Suprapubic skin (tissue), 4 donors: Measurements from ENCODE around the gene LMBR1. TPM values are rescaled to one million over a fixed set of nuclear protein-coding genes. Genes with fewer than 3 reads are reported as not detected.

ENCODE experiments used
- DNase-seq, 2 donors: peaks; one replicate each; pipeline ENCODE4 v3.0.0-alpha.2; 2019; ENCODE audit warnings: low spot score in 2 of 2
- H3K27ac ChIP-seq: fragments of 200-600 bp; sonication (generic); one replicate; pipeline ENCODE4 v1.5.1; 2019
- H3K27me3 ChIP-seq: fragments of 200-600 bp; sonication (generic); one replicate; pipeline ENCODE4 v1.5.1; 2019
- H3K36me3 ChIP-seq: fragments of 200-600 bp; sonication (generic); one replicate; pipeline ENCODE4 v1.5.1; 2019
- H3K4me1 ChIP-seq: fragments of 200-600 bp; sonication (generic); one replicate; pipeline ENCODE4 v1.5.1; 2019
- H3K4me3 ChIP-seq: fragments of 200-600 bp; sonication (generic); one replicate; pipeline ENCODE4 v1.5.1; 2019; ENCODE audit warnings: mild to moderate bottlenecking
- H3K9me3 ChIP-seq: fragments of 200-600 bp; sonication (generic); one replicate; pipeline ENCODE4 v1.5.1; 2019
- CTCF ChIP-seq, 2 donors: fragments of 200-600 bp in 1 of 2; fragments of 450-650 bp in 1 of 2; sonication (generic) in 1 of 2; IDR thresholded peaks; one replicate each; pipeline ENCODE4 v1.5.1; 2016 to 2019; ENCODE audit warnings: antibody characterized with exemption in 2 of 2, mild to moderate bottlenecking in 1 of 2, moderate library complexity in 1 of 2
- EP300 ChIP-seq: sonication (generic); formaldehyde crosslinking; IDR thresholded peaks from one replicate; pipeline ENCODE4 v1.6.1; 2017; ENCODE audit warnings: antibody characterized with exemption
- POLR2A ChIP-seq, 2 donors: fragments of 450-650 bp; IDR thresholded peaks; one replicate each; pipeline ENCODE4 v1.6.1; 2017; ENCODE audit warnings: antibody characterized with exemption in 2 of 2, mild to moderate bottlenecking in 2 of 2, moderate library complexity in 2 of 2
- POLR2AphosphoS5 ChIP-seq, 3 donors: sonication (generic); formaldehyde crosslinking; IDR thresholded peaks; one replicate each; pipeline ENCODE4 v1.6.1; 2017; ENCODE audit warnings: antibody characterized with exemption in 3 of 3
- WGBS: methylation state at CpG from one replicate; pipeline ENCODE4 v1.1.5; 2018; 5-methylcytosine and 5-hydroxymethylcytosine counted together
- total RNA-seq, 4 donors: library from RNA; depleted of rRNA; stranded (reverse); fragments of >200 nt; gene quantifications; one replicate each; pipeline ENCODE4 v1.1.0, GENCODE V29; 2016

LMBR1 gene
- total RNA-seq, 4 donors from 2014 or later: 48.7 to 104 (median 59.1) TPM

DNA sequence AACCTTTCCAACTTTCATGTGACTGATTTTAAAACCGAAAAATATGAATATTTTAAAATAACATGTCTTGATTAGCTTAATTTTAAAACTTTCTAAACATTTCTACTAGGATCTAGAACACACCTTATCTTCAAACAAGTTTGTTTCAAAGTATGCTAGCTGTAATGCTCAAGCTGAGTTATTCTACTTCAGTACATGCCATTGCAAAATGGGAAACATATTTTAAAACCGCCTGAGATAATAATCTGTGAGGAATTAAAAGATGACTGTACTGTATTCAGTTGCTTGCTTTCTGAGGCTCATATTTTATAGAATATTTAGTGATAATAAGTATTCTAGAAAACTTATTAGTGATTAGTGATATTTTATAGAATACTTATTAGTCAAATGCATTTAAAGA is 99.6 kb downstream of the LMBR1 start:
- DNase-seq: no peak
- Histone ChIP-seq H3K9me3 (no peaks in the 10 kb centered on the region), H3K27ac (no peak overlapping the region), H3K4me3 (no peak overlapping the region), H3K4me1 (no peaks in the 10 kb centered on the region), H3K27me3 (no peaks in the 10 kb centered on the region), H3K36me3 (peaks cover 12% of the 10 kb centered on the region)
- WGBS: 78% methylated on average over 2 of the region's 2 CpGs
- no peak for TF ChIP-seq EP300
- no peak for TF ChIP-seq POLR2A (IDR thresholded peaks at IDR 0.05)
- no peak for TF ChIP-seq CTCF (IDR thresholded peaks at IDR 0.05)
- no peak for TF ChIP-seq POLR2AphosphoS5 (IDR thresholded peaks at IDR 0.05)

DNA sequence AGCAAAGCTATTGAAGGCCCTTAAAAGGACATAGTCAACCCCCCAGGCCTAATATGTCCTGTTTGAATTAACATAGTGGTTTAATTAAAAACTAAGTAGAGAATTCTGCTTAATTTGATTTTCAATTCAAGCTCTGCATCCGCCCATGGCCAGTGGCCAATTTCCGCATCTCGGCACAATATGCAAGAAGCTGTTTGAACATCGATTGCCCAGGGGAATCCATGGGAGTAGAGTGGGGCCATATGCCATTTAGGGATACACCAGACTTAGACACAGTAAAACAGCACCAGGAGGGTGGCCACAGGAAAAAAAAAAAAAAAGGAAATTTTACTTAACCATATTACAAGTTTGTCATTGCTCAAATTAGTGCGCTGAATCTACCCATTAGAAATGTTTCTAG is 100.4 kb downstream of the LMBR1 start:
- Histone ChIP-seq H3K36me3 (peaks cover 12% of the 10 kb centered on the region), H3K9me3 (no peaks in the 10 kb centered on the region), H3K27ac (no peak overlapping the region), H3K4me3 (no peak overlapping the region), H3K27me3 (no peaks in the 10 kb centered on the region), H3K4me1 (no peaks in the 10 kb centered on the region)
- WGBS: 69% methylated on average over 5 of the region's 5 CpGs
- TF ChIP-seq EP300 (no peak), POLR2AphosphoS5 (IDR thresholded peaks at IDR 0.05) (no peak), CTCF (IDR thresholded peaks at IDR 0.05) (no peak), POLR2A (IDR thresholded peaks at IDR 0.05) (no peak)
- no peak for DNase-seq

DNA sequence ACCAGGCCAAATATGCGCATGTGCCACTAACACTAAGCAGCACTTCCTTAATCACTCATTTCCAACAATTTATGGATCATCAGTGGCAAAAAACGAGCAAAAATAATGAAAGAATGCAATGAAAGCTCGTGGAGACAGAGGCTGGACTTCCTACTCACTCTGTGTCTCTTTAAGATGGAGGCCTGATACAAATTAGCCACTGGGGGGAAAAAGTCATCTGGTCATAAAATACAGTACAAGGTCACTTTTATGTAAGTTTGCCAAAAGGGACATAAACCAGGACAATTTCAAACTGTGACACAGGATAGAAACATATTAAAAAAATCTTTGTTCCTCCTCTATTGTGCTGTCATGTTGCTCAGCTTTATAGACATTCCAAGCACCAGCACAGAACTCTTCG is 101.7 kb downstream of the LMBR1 start:
- no peak for DNase-seq
- H3K36me3 ChIP-seq: peaks cover 12% of the 10 kb centered on the region
- no peak overlapping the region for H3K27ac ChIP-seq
- no peaks in the 10 kb centered on the region for H3K27me3 ChIP-seq
- no peaks in the 10 kb centered on the region for H3K9me3 ChIP-seq
- WGBS: 76% methylated on average over 4 of the region's 4 CpGs
- TF ChIP-seq EP300 (no peak), POLR2A (IDR thresholded peaks at IDR 0.05) (no peak), POLR2AphosphoS5 (IDR thresholded peaks at IDR 0.05) (no peak), CTCF (IDR thresholded peaks at IDR 0.05) (no peak)
- no peaks in the 10 kb centered on the region for H3K4me1 ChIP-seq
- H3K4me3 ChIP-seq: no peak overlapping the region

- no peak overlapping the region for H3K4me3 ChIP-seq
- peaks cover 12% of the 10 kb centered on the region for H3K36me3 ChIP-seq
- DNase-seq: no peak
- H3K27ac ChIP-seq: no peak overlapping the region
- no peaks in the 10 kb centered on the region for H3K9me3 ChIP-seq
- H3K4me1 ChIP-seq: no peaks in the 10 kb centered on the region
- H3K27me3 ChIP-seq: no peaks in the 10 kb centered on the region
- TF ChIP-seq POLR2AphosphoS5 (IDR thresholded peaks at IDR 0.05) (no peak), CTCF (IDR thresholded peaks at IDR 0.05) (no peak), POLR2A (IDR thresholded peaks at IDR 0.05) (no peak), EP300 (no peak)
Measured at GRCh38 chr7:156790264-156790663, 102.7 kb downstream of the LMBR1 start.

DNA sequence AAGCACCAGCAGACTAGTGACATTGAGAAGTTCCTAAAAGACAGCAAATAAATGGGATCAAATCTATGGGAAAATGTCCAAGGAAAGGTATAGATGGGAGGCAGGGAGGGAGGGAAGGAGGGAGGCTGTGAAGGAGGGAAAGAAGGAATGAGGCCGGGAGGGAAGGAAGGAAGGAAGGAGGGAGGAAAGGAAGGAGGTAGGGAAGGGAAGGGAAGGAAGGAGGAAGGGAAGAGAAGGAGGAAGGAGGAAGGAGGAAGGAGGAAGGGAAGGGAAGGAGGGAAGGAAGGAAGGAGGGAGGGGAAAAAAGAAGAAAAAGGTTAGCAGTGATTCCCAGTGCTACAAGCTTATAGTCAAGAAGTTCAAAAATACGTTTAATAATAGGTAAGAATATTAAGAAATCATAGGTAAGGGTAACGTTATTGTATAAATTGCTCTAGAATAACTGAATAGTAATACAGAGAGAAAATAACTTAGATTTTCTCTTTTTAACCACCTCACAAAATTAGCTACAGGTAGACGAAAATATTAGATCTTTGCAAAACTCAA is 106.9 kb downstream of the LMBR1 start:
- Histone ChIP-seq H3K4me3 (no peak overlapping the region), H3K36me3 (peaks cover 5% of the 10 kb centered on the region), H3K27me3 (no peaks in the 10 kb centered on the region), H3K9me3 (no peaks in the 10 kb centered on the region), H3K27ac (no peak overlapping the region), H3K4me1 (no peaks in the 10 kb centered on the region)
- 95% methylated on average over 4 of the region's 4 CpGs for WGBS
- no peak for DNase-seq
- TF ChIP-seq EP300 (no peak), POLR2A (IDR thresholded peaks at IDR 0.05) (no peak), CTCF (IDR thresholded peaks at IDR 0.05) (no peak), POLR2AphosphoS5 (IDR thresholded peaks at IDR 0.05) (no peak)
